Colonic mucosa (tissue), 4 donors: ENCODE results near the gene SAMD4B. TPM values are rescaled to one million over a fixed set of nuclear protein-coding genes. Genes with fewer than 3 reads are reported as not detected.

Experiments used
- DNase-seq: peaks from one replicate; pipeline ENCODE4 v3.0.0-alpha.2; 2020
- H3K27ac ChIP-seq: fragments of 200-600 bp; one replicate; pipeline ENCODE4 v1.8.0; 2021
- H3K27me3 ChIP-seq: fragments of 200-600 bp; one replicate; pipeline ENCODE4 v1.8.0; 2021
- H3K36me3 ChIP-seq: fragments of 200-600 bp; one replicate; pipeline ENCODE4 v1.8.0; 2021
- H3K4me1 ChIP-seq: fragments of 200-600 bp; one replicate; pipeline ENCODE4 v1.8.0; 2021; ENCODE audit warnings: mild to moderate bottlenecking
- H3K4me3 ChIP-seq: fragments of 200-600 bp; one replicate; pipeline ENCODE4 v1.8.0; 2021
- H3K9ac ChIP-seq, 2 donors: one replicate each; pipeline ENCODE4 v1.7.0; 2013; ENCODE audit warnings: control low read depth in 2 of 2, low read depth in 2 of 2, low read length in 2 of 2
- H3K9me3 ChIP-seq: fragments of 200-600 bp; one replicate; pipeline ENCODE4 v1.8.0; 2021
- CTCF ChIP-seq: fragments of 200-600 bp; IDR thresholded peaks from one replicate; pipeline ENCODE4 v1.8.0; 2022; ENCODE audit warnings: antibody characterized with exemption, mild to moderate bottlenecking
- intact Hi-C: fragments of 100-400 bp; cut with DNase I; formaldehyde crosslinking; loops from one replicate; pipeline ENCODE4 v1.14.1; 2022
- microRNA-seq: library from miRNA; unstranded; fragments of <30 nt; microRNA quantifications from one replicate; pipeline ENCODE4, GENCODE V29; 2019
- total RNA-seq, 2 donors: library from RNA; stranded (reverse); fragmentation: NEBNext Ultra II Directional in 1 of 2; extraction: Animal tissue kit (Norgen Biotek cat#: 25700) in 1 of 2; gene quantifications; one replicate each; pipeline ENCODE4 v1.2.1, GENCODE V29; 2021
- donor health status: healthy.
- donor health status: DM: no; HTN: no; CAD: no.
- donor health status: DM: no; HTN: no; CAD: no.

Gene SAMD4B
- total RNA-seq, 2 donors from 2014 or later: 63.9 to 73.7 TPM

GRCh38 chr19:39434123-39435076 lies 92.2 kb downstream of the SAMD4B start:
- H3K4me3 ChIP-seq: peak overlapping the region; percentile 93
- H3K27me3 ChIP-seq: no peaks in the 10 kb centered on the region
- no peaks in the 10 kb centered on the region for H3K9me3 ChIP-seq
- H3K9ac ChIP-seq: peak overlapping the region; percentile 93 to 95
- no peak for TF ChIP-seq CTCF
- peaks cover 27% of the 10 kb centered on the region for H3K36me3 ChIP-seq
- no peak overlapping the region for H3K27ac ChIP-seq
- peaks cover 3% of the 10 kb centered on the region for H3K4me1 ChIP-seq
- DNase-seq: no peak
- intact Hi-C loops: no loop called here

Small RNA genes lying within 50 kb of the gene (microRNA-seq; reads per million reads assigned to microRNA genes)
- not detected for gene MIR4530

Other genes starting within 250 kb of the SAMD4B start
- 100 to 1,000 TPM in 1 of 2 donors, 10 to 100 TPM in 1; 85.5 to 127 TPM for gene PAK4, start 216.6 kb upstream of the SAMD4B start, total RNA-seq
- gene NCCRP1, start 145.5 kb upstream of the SAMD4B start, total RNA-seq: not detected
- gene SYCN, start 138.2 kb upstream of the SAMD4B start, total RNA-seq: 1 to 10 TPM in 1 of 2 donors, not detected in 1; 2.1 TPM
- gene IFNL3, start 97.4 kb upstream of the SAMD4B start, total RNA-seq: not detected
- not detected for gene IFNL4, start 93.6 kb upstream of the SAMD4B start, total RNA-seq
- gene IFNL2, start 74.0 kb upstream of the SAMD4B start, total RNA-seq: not detected
- gene IFNL1, start 46.0 kb upstream of the SAMD4B start, total RNA-seq: not detected
- gene LRFN1, start 21.6 kb upstream of the SAMD4B start, total RNA-seq: under 1 TPM; 0.25 to 0.29 TPM
- gene GMFG, start 6.4 kb upstream of the SAMD4B start, total RNA-seq: 10 to 100 TPM in 1 of 2 donors, 1 to 10 TPM in 1; 8.7 to 12.7 TPM
- gene PAF1, start 48.7 kb downstream of the SAMD4B start, total RNA-seq: 10 to 100 TPM; 31.9 to 41.6 TPM
- gene MED29, start 49.0 kb downstream of the SAMD4B start, total RNA-seq: 10 to 100 TPM; 22.8 to 37.5 TPM
- 100 to 1,000 TPM; 120 to 121 TPM for gene ZFP36, start 64.4 kb downstream of the SAMD4B start, total RNA-seq
- gene PLEKHG2, start 70.2 kb downstream of the SAMD4B start, total RNA-seq: 10 to 100 TPM in 1 of 2 donors, 1 to 10 TPM in 1; 8.0 to 10.4 TPM
- gene RPS16, start 93.5 kb downstream of the SAMD4B start, total RNA-seq: 1,000 to 10,000 TPM; 1,698 to 1,720 TPM
- gene SUPT5H, start 103.2 kb downstream of the SAMD4B start, total RNA-seq: 100 to 1,000 TPM in 1 of 2 donors, 10 to 100 TPM in 1; 76.6 to 123 TPM
- gene TIMM50, start 138.4 kb downstream of the SAMD4B start, total RNA-seq: 10 to 100 TPM; 45.7 to 83.9 TPM
- gene DLL3, start 156.5 kb downstream of the SAMD4B start, total RNA-seq: not detected
- not detected for gene SELENOV, start 172.7 kb downstream of the SAMD4B start, total RNA-seq
- under 1 TPM; 0.22 to 0.56 TPM for gene EID2B, start 190.4 kb downstream of the SAMD4B start, total RNA-seq
- gene EID2, start 197.7 kb downstream of the SAMD4B start, total RNA-seq: 10 to 100 TPM; 11.4 to 11.9 TPM